Epithelial cell of proximal tubule (primary cell): ENCODE data around the gene WDFY3. TPM values are rescaled to one million over a fixed set of nuclear protein-coding genes. Genes with fewer than 3 reads are reported as not detected.

ENCODE experiments used
- DNase-seq: peaks from one replicate; pipeline ENCODE4 v3.0.0-alpha.2; 2011; ENCODE audit warnings: low read depth
- H3K4me3 ChIP-seq: 2 replicates; pipeline ENCODE4 v1.5.1; 2011; ENCODE audit warnings: low read depth, mild to moderate bottlenecking, low read length
- CTCF ChIP-seq: conservative IDR thresholded peaks from 2 replicates; pipeline ENCODE4 v1.5.1; 2012; ENCODE audit warnings: low read depth, mild to moderate bottlenecking, low read length
- total RNA-seq: library from RNA; depleted of rRNA; stranded (reverse); fragments of >200 nt; gene quantifications from 2 replicates; pipeline ENCODE4 v1.2.3, GENCODE V29; 2015

Gene WDFY3
- total RNA-seq, 1 donor from 2014 or later = 35.1 TPM

DNA sequence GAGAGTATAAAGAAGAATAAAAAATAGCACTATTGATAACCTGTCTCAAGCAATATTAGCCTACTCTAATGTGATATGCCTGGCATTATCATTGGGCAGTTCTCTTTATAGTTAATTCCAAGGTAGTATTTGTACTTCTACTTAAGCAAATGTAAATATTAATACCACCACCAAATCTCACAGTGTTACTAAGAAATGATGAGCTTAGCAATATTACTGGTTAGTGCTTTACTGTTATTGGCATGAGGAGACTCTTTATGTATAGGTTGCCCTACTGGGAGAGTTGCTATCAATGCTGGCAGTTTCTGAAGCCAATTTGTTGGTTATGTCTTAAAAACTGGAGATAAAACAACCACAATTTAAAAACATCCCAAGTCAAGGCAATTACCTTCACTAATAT is 227.9 kb downstream of the WDFY3 start:
- DNase-seq = no peak
- TF ChIP-seq CTCF = no peak
- H3K4me3 ChIP-seq = no peak overlapping the region

GRCh38 chr4:84737656-84738055 is 228.8 kb downstream of the WDFY3 start:
- TF ChIP-seq CTCF = no peak
- no peak for DNase-seq
- no peak overlapping the region for H3K4me3 ChIP-seq

DNA sequence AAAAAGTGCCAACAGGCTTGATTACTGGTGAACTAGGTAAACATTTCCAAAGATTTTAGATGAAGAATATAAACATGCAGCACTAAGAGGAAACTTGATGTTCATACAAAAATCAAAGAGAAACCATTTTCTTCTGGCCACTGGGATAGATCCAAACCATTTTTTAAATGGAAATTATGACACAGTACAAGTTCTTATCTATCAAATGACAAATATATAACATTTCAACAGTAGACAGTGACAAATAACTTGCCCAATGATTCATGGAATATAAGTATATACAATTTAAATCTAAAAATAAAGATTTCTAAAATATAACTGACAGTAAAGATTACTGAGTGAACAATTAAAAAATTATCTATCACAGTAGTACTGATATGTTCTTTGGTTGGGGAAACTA is 232.5 kb downstream of the WDFY3 start:
- no peak for TF ChIP-seq CTCF
- DNase-seq = no peak
- no peak overlapping the region for H3K4me3 ChIP-seq

DNA sequence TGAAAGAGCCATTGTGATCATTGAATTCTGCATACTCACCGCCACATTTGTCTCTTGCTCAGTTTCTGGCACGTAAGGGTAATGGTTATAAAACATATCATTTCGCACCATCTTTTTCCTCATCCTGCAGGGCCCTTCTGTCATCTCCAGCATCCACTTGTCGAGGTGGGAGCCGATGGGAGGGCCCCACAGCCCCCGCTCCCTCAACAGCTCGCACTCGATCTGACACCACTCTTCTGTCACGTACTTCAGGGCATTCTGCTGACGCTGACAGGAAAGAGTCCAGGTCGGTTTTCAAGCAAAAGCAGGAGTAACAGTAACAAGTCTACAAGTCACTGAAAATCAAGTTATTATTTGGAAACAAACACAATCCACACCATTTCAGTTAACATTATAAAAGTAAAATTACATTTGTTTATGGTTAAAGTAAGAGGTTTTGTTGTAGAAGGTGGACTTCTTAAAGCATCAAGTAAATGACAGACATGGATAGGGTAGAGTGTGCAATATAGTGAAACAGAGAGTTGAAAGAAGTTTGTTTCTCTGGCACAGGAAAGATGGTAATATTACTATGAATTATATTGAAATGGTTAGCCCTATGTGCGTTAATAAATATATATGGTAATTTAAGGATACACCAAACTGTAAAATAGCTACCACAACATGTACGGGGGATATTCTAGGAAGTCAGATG is 233.0 kb downstream of the WDFY3 start:
- no peak for TF ChIP-seq CTCF
- H3K4me3 ChIP-seq = no peak overlapping the region
- DNase-seq = no peak

GRCh38 chr4:84730375-84730774 is 236.1 kb downstream of the WDFY3 start:
- no peak for DNase-seq
- H3K4me3 ChIP-seq = no peak overlapping the region
- no peak for TF ChIP-seq CTCF

GRCh38 chr4:84727491-84727890 is 239.0 kb downstream of the WDFY3 start:
- no peak for TF ChIP-seq CTCF
- DNase-seq = no peak
- H3K4me3 ChIP-seq = no peak overlapping the region

DNA sequence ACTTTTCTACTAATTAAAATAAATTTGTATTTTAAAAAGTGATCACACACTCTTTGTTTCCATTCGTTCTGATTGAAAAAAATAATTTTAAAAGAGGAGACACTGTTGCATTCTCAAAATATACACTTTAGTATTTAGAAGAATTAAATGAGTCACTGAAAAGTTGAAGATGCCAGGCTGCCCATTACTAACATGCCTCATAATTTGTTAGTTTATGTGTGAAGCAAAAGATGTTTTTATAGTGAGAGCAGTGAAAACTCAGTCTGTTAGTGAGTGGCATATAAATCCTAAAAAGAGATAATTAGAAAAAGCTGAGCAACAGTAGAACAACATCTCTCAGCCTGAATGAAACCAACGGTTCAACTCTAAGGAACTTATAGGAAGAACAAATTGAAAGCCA is 240.1 kb downstream of the WDFY3 start:
- TF ChIP-seq CTCF = no peak
- no peak for DNase-seq
- H3K4me3 ChIP-seq = no peak overlapping the region
